Kidney (tissue), 14 donors: Measurements from ENCODE around the gene SASH1. TPM values are rescaled to one million over a fixed set of nuclear protein-coding genes. Genes with fewer than 3 reads are reported as not detected.

Experiments used
- DNase-seq, 5 donors: peaks; one replicate each; pipeline ENCODE4 v3.0.0-alpha.2; 2013 to 2020
- FAIRE-seq: peaks from 2 replicates; lab custom pipeline; 2012; peaks lifted over from hg19 to GRCh38; lab: Jason Lieb, UNC
- H3K27ac ChIP-seq, 2 donors: one replicate each; pipeline ENCODE4 v1.7.0; 2013; ENCODE audit warnings: low read depth in 2 of 2, low read length in 2 of 2, inconsistent platforms in 1 of 2
- H3K27me3 ChIP-seq: one replicate; pipeline ENCODE4 v1.7.1; 2013; ENCODE audit warnings: low read length, inconsistent platforms; ENCODE audit not compliant: control insufficient read depth, insufficient read depth
- H3K36me3 ChIP-seq, 3 donors: one replicate each; pipeline versions ENCODE4 v1.7.0 to v1.7.1; 2013; ENCODE audit warnings: low read length in 3 of 3, control low read depth in 1 of 3, inconsistent platforms in 1 of 3; ENCODE audit not compliant: insufficient read depth in 3 of 3, control insufficient read depth in 2 of 3
- H3K4me1 ChIP-seq, 3 donors: one replicate each; pipeline versions ENCODE4 v1.7.0 to v1.7.1; 2013; ENCODE audit warnings: low read length in 3 of 3, inconsistent platforms in 1 of 3, low read depth in 1 of 3; ENCODE audit not compliant: control insufficient read depth in 2 of 3, insufficient read depth in 2 of 3
- H3K4me3 ChIP-seq, 3 donors: one replicate each; pipeline versions ENCODE4 v1.7.0 to v1.8.1; 2013; ENCODE audit warnings: low read length in 3 of 3, control low read depth in 1 of 3, inconsistent platforms in 1 of 3
- H3K9ac ChIP-seq, 3 donors: one replicate each; pipeline versions ENCODE4 v1.7.0 to v1.7.1; 2013; ENCODE audit warnings: low read length in 3 of 3, control low read depth in 1 of 3, inconsistent platforms in 1 of 3
- H3K9me3 ChIP-seq, 3 donors: one replicate each; pipeline versions ENCODE4 v1.7.0 to v1.7.1; 2013; ENCODE audit warnings: low read length in 3 of 3, control low read depth in 1 of 3, inconsistent platforms in 1 of 3; ENCODE audit not compliant: control insufficient read depth in 2 of 3, insufficient read depth in 1 of 3
- intact Hi-C: fragments of 100-400 bp; cut with DNase I; formaldehyde crosslinking; loops from one replicate; pipeline ENCODE4 v1.11.1; 2022
- polyA plus RNA-seq: library from polyadenylated mRNA; stranded (reverse); fragments of 350-450 nt; fragmentation: Illumina TruSeq; extraction: RNeasy Lipid Tissue Mini Kit (QIAGEN cat#74804); gene quantifications from one replicate; pipeline ENCODE4 v1.2.3, GENCODE V29; 2014; ENCODE audit warnings: low read depth, low replicate concordance; ENCODE audit not compliant: insufficient read depth
- total RNA-seq: library from RNA; stranded (reverse); fragmentation: NEBNext Ultra II Directional; extraction: Animal tissue kit (Norgen Biotek cat#: 25700); gene quantifications from one replicate; pipeline ENCODE4 v1.2.1, GENCODE V29; 2021
- TF ChIP-seq, protein P1 (sequence below): IDR thresholded peaks from 3 replicates; pipeline ENCODE4 v1.5.1; 2012; ENCODE audit warnings: mild to moderate bottlenecking, moderate library complexity, borderline replicate concordance; ENCODE audit not compliant: insufficient read depth; ENCODE audit errors: extremely low read depth
- donor health status: control.
- donor health status: control.
- donor health status: control.
- donor health status: control.
- donor health status: control.
- donor health status: DM: yes; HTN: yes; CAD: no.
- donor health status: Normal renal cell carcinoma (clear cell type).

SASH1 gene
- total and polyA plus RNA-seq, 2 donors from 2014 or later: 6.2 to 148 TPM

DNA sequence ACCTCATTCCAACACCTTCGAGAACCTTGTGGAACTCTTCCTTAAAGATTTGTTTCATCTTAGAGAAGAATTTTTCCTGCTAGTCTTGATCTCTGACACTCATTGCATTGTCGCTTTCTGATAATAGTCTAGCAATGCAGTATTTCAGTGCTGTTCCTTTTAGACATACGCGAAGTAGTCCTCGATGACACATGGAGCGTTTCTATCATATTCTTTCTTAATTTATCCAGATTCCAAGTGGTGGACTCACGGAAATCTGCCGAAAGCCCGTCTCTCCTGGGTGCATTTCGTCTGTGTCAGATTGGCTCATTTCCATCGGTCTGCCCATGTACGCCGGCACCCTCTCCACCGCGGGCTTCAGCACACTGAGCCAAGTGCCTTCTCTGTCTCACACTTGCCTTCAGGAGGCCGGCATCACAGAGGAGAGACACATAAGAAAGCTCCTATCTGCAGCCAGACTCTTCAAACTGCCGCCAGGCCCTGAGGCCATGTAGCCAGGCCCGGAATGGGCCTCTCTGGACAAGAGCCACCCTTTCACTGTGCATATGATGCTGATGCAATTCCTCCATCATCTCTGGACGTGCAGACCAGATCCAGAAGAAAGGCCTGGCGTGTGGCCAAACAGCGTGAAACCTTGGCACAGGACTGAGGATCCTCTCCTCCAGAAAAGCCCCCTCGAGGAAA lies 205.6 kb downstream of the SASH1 start:
- H3K36me3 ChIP-seq: peaks cover 4 to 41% (median 29%) of the 10 kb centered on the region in 3 donors
- FAIRE-seq (no peak), DNase-seq (no peak)
- no peak overlapping the region for H3K27ac ChIP-seq
- no peaks in the 10 kb centered on the region for H3K27me3 ChIP-seq
- H3K4me1 ChIP-seq: no peaks in the 10 kb centered on the region
- intact Hi-C loops: no loop called here
- no peaks in the 10 kb centered on the region for H3K9me3 ChIP-seq
- no peak overlapping the region for H3K4me3 ChIP-seq
- H3K9ac ChIP-seq: no peak overlapping the region
- TF ChIP-seq, protein P1, sequence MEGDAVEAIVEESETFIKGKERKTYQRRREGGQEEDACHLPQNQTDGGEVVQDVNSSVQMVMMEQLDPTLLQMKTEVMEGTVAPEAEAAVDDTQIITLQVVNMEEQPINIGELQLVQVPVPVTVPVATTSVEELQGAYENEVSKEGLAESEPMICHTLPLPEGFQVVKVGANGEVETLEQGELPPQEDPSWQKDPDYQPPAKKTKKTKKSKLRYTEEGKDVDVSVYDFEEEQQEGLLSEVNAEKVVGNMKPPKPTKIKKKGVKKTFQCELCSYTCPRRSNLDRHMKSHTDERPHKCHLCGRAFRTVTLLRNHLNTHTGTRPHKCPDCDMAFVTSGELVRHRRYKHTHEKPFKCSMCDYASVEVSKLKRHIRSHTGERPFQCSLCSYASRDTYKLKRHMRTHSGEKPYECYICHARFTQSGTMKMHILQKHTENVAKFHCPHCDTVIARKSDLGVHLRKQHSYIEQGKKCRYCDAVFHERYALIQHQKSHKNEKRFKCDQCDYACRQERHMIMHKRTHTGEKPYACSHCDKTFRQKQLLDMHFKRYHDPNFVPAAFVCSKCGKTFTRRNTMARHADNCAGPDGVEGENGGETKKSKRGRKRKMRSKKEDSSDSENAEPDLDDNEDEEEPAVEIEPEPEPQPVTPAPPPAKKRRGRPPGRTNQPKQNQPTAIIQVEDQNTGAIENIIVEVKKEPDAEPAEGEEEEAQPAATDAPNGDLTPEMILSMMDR: no peak

DNA sequence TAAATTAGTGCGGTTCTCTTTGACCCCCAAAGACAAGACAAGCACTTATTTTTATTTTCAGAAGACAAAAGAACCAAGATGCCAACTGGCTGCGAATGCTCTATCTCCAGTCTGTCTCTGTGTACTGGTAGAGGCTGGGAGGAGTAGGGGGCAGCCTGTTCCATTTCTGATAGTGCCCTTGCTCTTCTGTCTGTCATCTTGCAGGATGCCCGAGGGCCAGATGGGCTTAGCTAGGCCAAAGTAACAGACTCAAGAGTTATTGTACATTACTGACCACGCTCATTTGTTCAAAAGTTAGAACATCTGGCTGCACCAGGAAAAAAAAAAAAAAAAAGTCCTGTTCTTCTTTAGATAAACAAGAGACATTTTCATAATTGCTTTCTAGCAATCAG lies 206.1 kb downstream of the SASH1 start:
- Histone ChIP-seq H3K9ac (no peak overlapping the region), H3K9me3 (no peaks in the 10 kb centered on the region), H3K27ac (no peak overlapping the region), H3K36me3 (peaks cover 4 to 41% (median 29%) of the 10 kb centered on the region in 3 donors), H3K4me3 (no peak overlapping the region), H3K4me1 (no peaks in the 10 kb centered on the region), H3K27me3 (no peaks in the 10 kb centered on the region)
- intact Hi-C loops: no loop called here
- FAIRE-seq (no peak), DNase-seq (no peak)
- TF ChIP-seq, protein P1: no peak

DNA sequence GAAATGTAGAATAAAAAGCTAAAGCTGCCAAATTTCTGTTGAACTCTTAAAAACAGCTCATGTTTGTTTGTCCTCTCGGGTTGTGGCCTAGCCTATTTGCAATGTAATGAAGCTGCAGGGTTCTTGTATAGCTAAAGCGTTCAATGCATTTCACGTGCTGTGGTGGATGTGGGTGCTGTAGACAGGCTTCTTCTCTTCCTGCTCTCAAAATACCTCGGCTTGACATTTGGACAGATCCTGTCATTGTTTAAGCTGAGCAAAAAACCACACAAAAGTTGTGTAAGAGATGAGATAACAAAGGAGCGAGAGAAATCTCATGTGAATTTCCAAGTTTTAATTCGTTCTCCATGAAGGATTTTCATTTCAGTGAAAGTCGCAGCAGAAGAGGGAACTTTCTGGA lies 207.9 kb downstream of the SASH1 start:
- Histone ChIP-seq H3K4me1 (no peaks in the 10 kb centered on the region), H3K9ac (no peak overlapping the region), H3K36me3 (peaks cover 4 to 36% (median 15%) of the 10 kb centered on the region in 3 donors), H3K4me3 (no peak overlapping the region), H3K27me3 (no peaks in the 10 kb centered on the region), H3K27ac (no peak overlapping the region), H3K9me3 (no peaks in the 10 kb centered on the region)
- no peak for DNase-seq
- TF ChIP-seq, protein P1: no peak
- FAIRE-seq: no peak
- intact Hi-C loops: no loop called here
